ENCODE results near the gene SEC24D.

The SEC24D gene

GRCh38 chr4:118676128-118676527 is 159.8 kb downstream of the SEC24D start:
- no peak overlapping the region for H3K27ac ChIP-seq
- TF ChIP-seq CTCF (IDR thresholded peaks at IDR 0.05) (no peak), ZFX (IDR thresholded peaks at IDR 0.05; ENCODE audit: borderline replicate concordance) (no peak)
